HEK293 (cell line): ENCODE results near the gene THEM5.
A peak's percentile ranks its signal among the peaks of the same experiment; 100 is the strongest.

ENCODE experiments used
- CTCF ChIA-PET: fragments of 350-600 bp; formaldehyde crosslinking; extraction: SDS; loops from one replicate; lab custom pipeline; 2021; ENCODE audit warnings: antibody characterized with exemption; lab: Yijun Ruan, JAX
- POLR2A ChIA-PET: fragments of 300-600 bp; formaldehyde crosslinking; extraction: SDS; loops from one replicate; lab custom pipeline; 2020; ENCODE audit warnings: antibody characterized with exemption, inconsistent platforms; lab: Yijun Ruan, JAX
- H3K27ac ChIP-seq: fragments of 200-500 bp; sonication (Bioruptor generic); 2 replicates; pipeline ENCODE4 v1.5.1; 2014; ENCODE audit warnings: low read depth, low read length, control low read depth, inconsistent platforms; ENCODE audit errors: extremely low read depth
- H3K36me3 ChIP-seq, 2 experiments: fragments of 200-500 bp in 1 of 2; sonication (Bioruptor generic) in 1 of 2; 1 replicate in 1 of 2; 2 replicates in 1 of 2; pipeline ENCODE4 v1.5.1; 2014 to 2017; ENCODE audit warnings: inconsistent platforms in 2 of 2, low read length in 2 of 2; ENCODE audit not compliant: control insufficient read depth in 2 of 2, insufficient read depth in 1 of 2
- H3K4me1 ChIP-seq: fragments of 200-500 bp; sonication (Bioruptor generic); 2 replicates; pipeline ENCODE4 v1.5.1; 2014; ENCODE audit warnings: mild to moderate bottlenecking, low read length, inconsistent platforms; ENCODE audit not compliant: control insufficient read depth, insufficient read depth
- H3K4me3 ChIP-seq: 2 replicates; pipeline ENCODE4 v1.5.1; 2011; ENCODE audit warnings: low read depth, mild to moderate bottlenecking, control low read depth, low read length, moderate library complexity
- H3K9me3 ChIP-seq: fragments of 200-500 bp; sonication (Bioruptor generic); 2 replicates; pipeline ENCODE4 v1.5.1; 2014; ENCODE audit warnings: low read depth, low read length, inconsistent platforms; ENCODE audit not compliant: control insufficient read depth, insufficient read depth
- BCL11A ChIP-seq: fragments of 450-650 bp; formaldehyde crosslinking; IDR thresholded peaks from 2 replicates; pipeline ENCODE4 v1.5.1; 2016; ENCODE audit warnings: low read depth, missing biosample characterization, missing genetic modification characterization
- FEZF1 ChIP-seq: fragments of 450-650 bp; formaldehyde crosslinking; IDR thresholded peaks from 2 replicates; pipeline ENCODE4 v1.5.1; 2016; ENCODE audit warnings: missing biosample characterization, missing genetic modification characterization
- KLF8 ChIP-seq: fragments of 450-650 bp; formaldehyde crosslinking; IDR thresholded peaks from 2 replicates; pipeline ENCODE4 v1.5.1; 2016; ENCODE audit warnings: missing biosample characterization, missing genetic modification characterization
- ZBTB17 ChIP-seq: fragments of 450-650 bp; formaldehyde crosslinking; IDR thresholded peaks from 2 replicates; pipeline ENCODE4 v1.5.1; 2016; ENCODE audit warnings: missing biosample characterization, missing genetic modification characterization
- ZBTB49 ChIP-seq: fragments of 450-650 bp; formaldehyde crosslinking; IDR thresholded peaks from 2 replicates; pipeline ENCODE4 v1.5.1; 2016; ENCODE audit warnings: missing biosample characterization, missing genetic modification characterization, low read depth
- ZFP69B ChIP-seq: fragments of 450-650 bp; formaldehyde crosslinking; IDR thresholded peaks from 2 replicates; pipeline ENCODE4 v1.5.1; 2016; ENCODE audit warnings: missing biosample characterization, missing genetic modification characterization
- ZNF169 ChIP-seq: fragments of 450-650 bp; formaldehyde crosslinking; IDR thresholded peaks from 2 replicates; pipeline ENCODE4 v1.5.1; 2016; ENCODE audit warnings: missing biosample characterization, missing genetic modification characterization
- ZNF23 ChIP-seq: fragments of 450-650 bp; formaldehyde crosslinking; IDR thresholded peaks from 2 replicates; pipeline ENCODE4 v1.5.1; 2016; ENCODE audit warnings: missing biosample characterization, missing genetic modification characterization, borderline replicate concordance
- ZNF530 ChIP-seq: fragments of 450-650 bp; formaldehyde crosslinking; IDR thresholded peaks from 2 replicates; pipeline ENCODE4 v1.5.1; 2016; ENCODE audit warnings: low read depth, missing biosample characterization, missing genetic modification characterization
- ZNF560 ChIP-seq: fragments of 450-650 bp; formaldehyde crosslinking; IDR thresholded peaks from 2 replicates; pipeline ENCODE4 v1.5.1; 2017; ENCODE audit warnings: missing biosample characterization, missing genetic modification characterization, borderline replicate concordance
- ZNF571 ChIP-seq: fragments of 450-650 bp; formaldehyde crosslinking; IDR thresholded peaks from 2 replicates; pipeline ENCODE4 v1.5.0; 2017; ENCODE audit warnings: missing biosample characterization, missing genetic modification characterization
- ZNF596 ChIP-seq: fragments of 450-650 bp; IDR thresholded peaks from 2 replicates; pipeline ENCODE4 v1.5.0; 2018; ENCODE audit warnings: missing biosample characterization, mild to moderate bottlenecking, missing genetic modification characterization, moderate library complexity
- ZNF692 ChIP-seq: fragments of 450-650 bp; formaldehyde crosslinking; IDR thresholded peaks from 2 replicates; pipeline ENCODE4 v1.5.1; 2016; ENCODE audit warnings: missing biosample characterization, missing genetic modification characterization
- ZNF768 ChIP-seq: fragments of 450-650 bp; formaldehyde crosslinking; IDR thresholded peaks from 2 replicates; pipeline ENCODE4 v1.5.1; 2018; ENCODE audit warnings: missing biosample characterization, mild to moderate bottlenecking, missing genetic modification characterization
- TF ChIP-seq, protein P1 (sequence below): fragments of 450-650 bp; formaldehyde crosslinking; IDR thresholded peaks from 2 replicates; pipeline ENCODE4 v1.5.1; 2016; ENCODE audit warnings: missing biosample characterization, missing genetic modification characterization
- TF ChIP-seq, protein P2 (sequence below): fragments of 450-650 bp; formaldehyde crosslinking; IDR thresholded peaks from 2 replicates; pipeline ENCODE4 v1.5.1; 2017; ENCODE audit warnings: missing biosample characterization, missing genetic modification characterization
- TF ChIP-seq, protein P3 (sequence below): fragments of 450-650 bp; formaldehyde crosslinking; IDR thresholded peaks from 2 replicates; pipeline ENCODE4 v1.5.1; 2016; ENCODE audit warnings: missing biosample characterization, missing genetic modification characterization
- TF ChIP-seq, protein P4 (sequence below): fragments of 450-650 bp; IDR thresholded peaks from 2 replicates; pipeline ENCODE4 v1.5.1; 2018; ENCODE audit warnings: missing biosample characterization, missing genetic modification characterization

THEM5 gene

GRCh38 chr1:151852733-151853132 is 779 bp downstream of the THEM5 start:
- CTCF ChIA-PET = interaction anchor here (0.6 to 1.0 kb wide), 2 partner anchors 16 to 605 kb away, joined by 3 to 5 read pairs; no protein-coding TSS in a partner anchor
- TF ChIP-seq ZNF530 (no peak), ZNF768 (tag by site-specific recombination) (no peak)
- TF ChIP-seq, all 188 proteins: peak for 0
- Histone ChIP-seq H3K4me1 (no peaks in the 10 kb centered on the region), H3K9me3 (no peaks in the 10 kb centered on the region), H3K36me3 (no peaks in the 10 kb centered on the region), H3K4me3 (no peak overlapping the region), H3K27ac (no peak overlapping the region)
- POLR2A ChIA-PET = no interaction called here

- TF ChIP-seq ZNF692 (tag by site-specific recombination) = peak; percentile 72
- TF ChIP-seq ZNF23 (tag by site-specific recombination) = no peak
- peak; percentile 75 for TF ChIP-seq ZFP69B (tag by site-specific recombination)
- ChIA-PET POLR2A (no interaction called here), CTCF (interaction anchor here (0.6 kb wide), 1 partner anchor 606 kb away, joined by 3 read pairs; no protein-coding TSS in a partner anchor)
- Histone ChIP-seq H3K4me1 (no peaks in the 10 kb centered on the region), H3K27ac (no peak overlapping the region), H3K4me3 (no peak overlapping the region), H3K9me3 (no peaks in the 10 kb centered on the region), H3K36me3 (no peaks in the 10 kb centered on the region)
These were observed 1.6 kb downstream of the THEM5 start for GRCh38 chr1:151851886-151852285.

DNA sequence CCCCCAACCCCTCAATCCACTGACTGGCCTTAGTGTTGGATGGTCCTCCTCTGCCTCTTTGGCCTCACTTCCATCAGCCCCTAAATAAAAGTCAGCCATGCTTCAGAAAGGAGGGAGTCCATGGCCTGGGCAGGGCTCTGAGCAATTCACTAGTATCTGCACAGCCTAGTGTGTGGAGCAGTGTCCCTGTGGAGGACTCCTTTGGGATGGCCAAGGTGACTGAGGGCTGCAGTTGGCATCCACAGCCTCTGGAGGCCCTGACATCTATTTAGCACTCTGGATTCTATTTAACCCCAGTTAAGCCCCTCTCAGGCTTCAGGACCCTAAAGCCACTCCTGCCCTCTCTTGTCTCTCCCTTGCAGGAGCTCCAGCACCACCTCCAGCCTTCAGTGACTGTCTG is 3.6 kb downstream of the THEM5 start:
- Histone ChIP-seq H3K4me1 (no peaks in the 10 kb centered on the region), H3K36me3 (no peaks in the 10 kb centered on the region), H3K27ac (no peak overlapping the region), H3K9me3 (no peaks in the 10 kb centered on the region), H3K4me3 (no peak overlapping the region)
- TF ChIP-seq ZNF571 (tag by site-specific recombination) = no peak
- TF ChIP-seq, protein P1, sequence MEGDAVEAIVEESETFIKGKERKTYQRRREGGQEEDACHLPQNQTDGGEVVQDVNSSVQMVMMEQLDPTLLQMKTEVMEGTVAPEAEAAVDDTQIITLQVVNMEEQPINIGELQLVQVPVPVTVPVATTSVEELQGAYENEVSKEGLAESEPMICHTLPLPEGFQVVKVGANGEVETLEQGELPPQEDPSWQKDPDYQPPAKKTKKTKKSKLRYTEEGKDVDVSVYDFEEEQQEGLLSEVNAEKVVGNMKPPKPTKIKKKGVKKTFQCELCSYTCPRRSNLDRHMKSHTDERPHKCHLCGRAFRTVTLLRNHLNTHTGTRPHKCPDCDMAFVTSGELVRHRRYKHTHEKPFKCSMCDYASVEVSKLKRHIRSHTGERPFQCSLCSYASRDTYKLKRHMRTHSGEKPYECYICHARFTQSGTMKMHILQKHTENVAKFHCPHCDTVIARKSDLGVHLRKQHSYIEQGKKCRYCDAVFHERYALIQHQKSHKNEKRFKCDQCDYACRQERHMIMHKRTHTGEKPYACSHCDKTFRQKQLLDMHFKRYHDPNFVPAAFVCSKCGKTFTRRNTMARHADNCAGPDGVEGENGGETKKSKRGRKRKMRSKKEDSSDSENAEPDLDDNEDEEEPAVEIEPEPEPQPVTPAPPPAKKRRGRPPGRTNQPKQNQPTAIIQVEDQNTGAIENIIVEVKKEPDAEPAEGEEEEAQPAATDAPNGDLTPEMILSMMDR (tag by site-specific recombination) = no peak
- ChIA-PET CTCF (no interaction called here), POLR2A (interaction anchor here (0.6 kb wide), 1 partner anchor 216 kb away, joined by 4 read pairs; no protein-coding TSS in a partner anchor)

- no peaks in the 10 kb centered on the region for H3K9me3 ChIP-seq
- CTCF ChIA-PET = interaction anchor here (0.6 to 1.7 kb wide), 2 partner anchors 13 to 68 kb away, joined by 4 to 15 read pairs; no protein-coding TSS in a partner anchor
- no peak overlapping the region for H3K27ac ChIP-seq
- no peaks in the 10 kb centered on the region for H3K36me3 ChIP-seq
- no peaks in the 10 kb centered on the region for H3K4me1 ChIP-seq
- POLR2A ChIA-PET = interaction anchor here (0.6 kb wide), 1 partner anchor 217 kb away, joined by 4 read pairs; no protein-coding TSS in a partner anchor
- H3K4me3 ChIP-seq = no peak overlapping the region
- TF ChIP-seq, protein P2, sequence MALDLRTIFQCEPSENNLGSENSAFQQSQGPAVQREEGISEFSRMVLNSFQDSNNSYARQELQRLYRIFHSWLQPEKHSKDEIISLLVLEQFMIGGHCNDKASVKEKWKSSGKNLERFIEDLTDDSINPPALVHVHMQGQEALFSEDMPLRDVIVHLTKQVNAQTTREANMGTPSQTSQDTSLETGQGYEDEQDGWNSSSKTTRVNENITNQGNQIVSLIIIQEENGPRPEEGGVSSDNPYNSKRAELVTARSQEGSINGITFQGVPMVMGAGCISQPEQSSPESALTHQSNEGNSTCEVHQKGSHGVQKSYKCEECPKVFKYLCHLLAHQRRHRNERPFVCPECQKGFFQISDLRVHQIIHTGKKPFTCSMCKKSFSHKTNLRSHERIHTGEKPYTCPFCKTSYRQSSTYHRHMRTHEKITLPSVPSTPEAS (tag by site-specific recombination) = no peak
- TF ChIP-seq ZNF596 (no peak), ZNF560 (tag by site-specific recombination) (no peak), KLF8 (tag by site-specific recombination) (no peak), ZBTB49 (tag by site-specific recombination) (no peak), FEZF1 (tag by site-specific recombination) (no peak), ZBTB17 (tag by site-specific recombination) (no peak), ZNF169 (no peak), BCL11A (tag by site-specific recombination) (no peak)
- TF ChIP-seq, protein P3, sequence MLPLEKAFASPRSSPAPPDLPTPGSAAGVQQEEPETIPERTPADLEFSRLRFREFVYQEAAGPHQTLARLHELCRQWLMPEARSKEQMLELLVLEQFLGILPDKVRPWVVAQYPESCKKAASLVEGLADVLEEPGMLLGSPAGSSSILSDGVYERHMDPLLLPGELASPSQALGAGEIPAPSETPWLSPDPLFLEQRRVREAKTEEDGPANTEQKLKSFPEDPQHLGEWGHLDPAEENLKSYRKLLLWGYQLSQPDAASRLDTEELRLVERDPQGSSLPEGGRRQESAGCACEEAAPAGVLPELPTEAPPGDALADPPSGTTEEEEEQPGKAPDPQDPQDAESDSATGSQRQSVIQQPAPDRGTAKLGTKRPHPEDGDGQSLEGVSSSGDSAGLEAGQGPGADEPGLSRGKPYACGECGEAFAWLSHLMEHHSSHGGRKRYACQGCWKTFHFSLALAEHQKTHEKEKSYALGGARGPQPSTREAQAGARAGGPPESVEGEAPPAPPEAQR (tag by site-specific recombination) = no peak
- TF ChIP-seq, protein P4, sequence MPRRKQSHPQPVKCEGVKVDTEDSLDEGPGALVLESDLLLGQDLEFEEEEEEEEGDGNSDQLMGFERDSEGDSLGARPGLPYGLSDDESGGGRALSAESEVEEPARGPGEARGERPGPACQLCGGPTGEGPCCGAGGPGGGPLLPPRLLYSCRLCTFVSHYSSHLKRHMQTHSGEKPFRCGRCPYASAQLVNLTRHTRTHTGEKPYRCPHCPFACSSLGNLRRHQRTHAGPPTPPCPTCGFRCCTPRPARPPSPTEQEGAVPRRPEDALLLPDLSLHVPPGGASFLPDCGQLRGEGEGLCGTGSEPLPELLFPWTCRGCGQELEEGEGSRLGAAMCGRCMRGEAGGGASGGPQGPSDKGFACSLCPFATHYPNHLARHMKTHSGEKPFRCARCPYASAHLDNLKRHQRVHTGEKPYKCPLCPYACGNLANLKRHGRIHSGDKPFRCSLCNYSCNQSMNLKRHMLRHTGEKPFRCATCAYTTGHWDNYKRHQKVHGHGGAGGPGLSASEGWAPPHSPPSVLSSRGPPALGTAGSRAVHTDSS (tag by site-specific recombination) = no peak
These were observed 4.4 kb downstream of the THEM5 start for GRCh38 chr1:151849126-151849525.
